H1 (cell line): Measurements from ENCODE around the gene TLX1. TPM values are rescaled to one million over a fixed set of nuclear protein-coding genes. Genes with fewer than 3 reads are reported as not detected.

Experiments used
- ASH2L ChIP-seq: fragments of 200-600, 300-600 bp; sonication (generic); IDR thresholded peaks from one replicate; pipeline ENCODE4 v1.7.1; 2017; ENCODE audit warnings: low read length
- BCL11A ChIP-seq, 2 experiments: IDR thresholded peaks; one replicate each; pipeline ENCODE4 v1.6.1; 2011; ENCODE audit warnings: low read depth in 2 of 2, low read length in 2 of 2, mild to moderate bottlenecking in 2 of 2
- CHD1 ChIP-seq: IDR thresholded peaks from 2 replicates; pipeline ENCODE4 v1.6.1; 2012; ENCODE audit warnings: low read depth, low read length, improper control_type of control experiment
- CHD2 ChIP-seq: IDR thresholded peaks from 2 replicates; pipeline ENCODE4 v1.6.1; 2012; ENCODE audit warnings: low read length, improper control_type of control experiment
- CHD7 ChIP-seq: fragments of 300-600 bp; sonication (generic); IDR thresholded peaks from 2 replicates; pipeline ENCODE4 v1.7.1; 2012; ENCODE audit warnings: low read length, moderate library complexity, mild to moderate bottlenecking, inconsistent platforms; ENCODE audit not compliant: insufficient replicate concordance
- EP300 ChIP-seq, 2 experiments: IDR thresholded peaks; 1 replicate in 1 of 2; 2 replicates in 1 of 2; pipeline ENCODE4 v1.6.1; 2011 to 2012; ENCODE audit warnings: low read depth in 2 of 2, low read length in 2 of 2, mild to moderate bottlenecking in 2 of 2, borderline replicate concordance in 1 of 2, inconsistent platforms in 1 of 2, moderate library complexity in 1 of 2
- GTF2F1 ChIP-seq: IDR thresholded peaks from 2 replicates; pipeline ENCODE4 v1.6.1; 2012; ENCODE audit warnings: low read depth, low read length, improper control_type of control experiment, borderline replicate concordance
- JUND ChIP-seq: IDR thresholded peaks from 2 replicates; pipeline ENCODE4 v1.6.1; 2011; ENCODE audit warnings: mild to moderate bottlenecking, improper control_type of control experiment, low read length
- MAX ChIP-seq: IDR thresholded peaks from 2 replicates; pipeline ENCODE4 v1.6.1; 2012; ENCODE audit warnings: inconsistent platforms
- NANOG ChIP-seq: IDR thresholded peaks from 2 replicates; pipeline ENCODE4 v1.6.1; 2011; ENCODE audit warnings: low read length, low read depth, mild to moderate bottlenecking, inconsistent platforms; ENCODE audit not compliant: insufficient read depth, poor library complexity, severe bottlenecking
- RNF2 ChIP-seq: fragments of 200-900, 300-1000 bp; sonication (generic); IDR thresholded peaks from 2 replicates; pipeline ENCODE4 v1.7.1; 2016; ENCODE audit warnings: borderline replicate concordance, low read depth, mild to moderate bottlenecking, antibody characterized with exemption, low read length; ENCODE audit not compliant: poor library complexity, severe bottlenecking; ENCODE audit errors: missing control alignments
- TCF12 ChIP-seq: IDR thresholded peaks from 2 replicates; pipeline ENCODE4 v1.6.1; 2011; ENCODE audit warnings: low read depth, mild to moderate bottlenecking, low read length
- polyA plus RNA-seq, 7 experiments: library from polyadenylated mRNA; depleted of rRNA in 3 of 7; stranded (reverse) in 5 of 7; unstranded in 2 of 7; fragments of >200 nt in 5 of 7; fragments of 200-250 nt in 2 of 7; gene quantifications; 1 replicate in 5 of 7; 2 replicates in 1 of 7; 4 replicates in 1 of 7; pipeline versions ENCODE4 v1.2.1 to v1.2.3, GENCODE V29; 2011 to 2013; ENCODE audit warnings: missing spikeins in 2 of 7, mixed read lengths in 2 of 7
- total RNA-seq: library from RNA; stranded (reverse); fragmentation: NEBNext Ultra II Directional; extraction: Animal tissue kit (Norgen Biotek cat#: 25700); gene quantifications from 2 replicates; pipeline ENCODE4 v1.2.1, GENCODE V29; 2021

TLX1 gene
- total and polyA plus RNA-seq, 2 of the 8 experiments (the other 6 are each of a cell fraction or from before 2014, with no cell fraction given): not detected

GRCh38 chr10:101087965-101088364, 43.1 kb upstream of the TLX1 start (continued):
- TF ChIP-seq CHD7 (no peak), RNF2 (no peak), TCF12 (no peak), BCL11A (IDR thresholded peaks at IDR 0.05; ENCODE audit: low read depth in 2 of 2, low read length in 2 of 2) (no peak), JUND (no peak), NANOG (no peak), EP300 (IDR thresholded peaks at IDR 0.05; ENCODE audit: borderline replicate concordance in 1 of 2, low read depth in 2 of 2, low read length in 2 of 2) (no peak), CHD2 (no peak), GTF2F1 (no peak), ASH2L (no peak), MAX (no peak), CHD1 (no peak)
